ENCODE measurements around the gene KIF21B. TPM values are rescaled to one million over a fixed set of nuclear protein-coding genes. Genes with fewer than 3 reads are reported as not detected.

Gene KIF21B
- total and polyA plus RNA-seq, 9 of the 15 experiments (the other 6 are each of a cell fraction or from before 2014, with no cell fraction given): 0.46 to 13.4 (median 5.9) TPM

GRCh38 chr1:200982071-200982945 is 41.2 kb downstream of the KIF21B start:
- Histone ChIP-seq H3K36me3 (ENCODE audit: control insufficient read depth, insufficient read depth, low read length) (no peaks in the 10 kb centered on the region; the same call in 2 of the 3 replicates), H3K9me1 (ENCODE audit: control insufficient read depth, insufficient read depth, low read length) (no peaks in the 10 kb centered on the region), H3K9ac (ENCODE audit: insufficient read depth in 1 of 2, low read depth in 2 of 2, low read length in 2 of 2) (no peak overlapping the region), H3K79me2 (ENCODE audit: control insufficient read depth, insufficient read depth, low read length) (no peaks in the 10 kb centered on the region), H3K9me3 (replicated peaks; ENCODE audit: control insufficient read depth, insufficient read depth, low read depth, low read length) (no peaks in the 10 kb centered on the region), H3K4me2 (ENCODE audit: insufficient read depth, low read length) (no peak overlapping the region), H4K20me1 (replicated peaks; ENCODE audit: control insufficient read depth, insufficient read depth, low read length) (no peaks in the 10 kb centered on the region), H3K27ac (ENCODE audit: extremely low read depth, low read depth, low read length) (no peak overlapping the region), H3K4me3 (no peak overlapping the region), H2AFZ (ENCODE audit: low read depth, low read length) (no peak overlapping the region), H3K27me3 (ENCODE audit: control insufficient read depth in 2 of 2, insufficient read depth in 2 of 2, low read length in 2 of 2) (no peaks in the 10 kb centered on the region), H3K4me1 (replicated peaks in 1 of 2; ENCODE audit: control insufficient read depth in 2 of 2, insufficient read depth in 2 of 2, low read length in 2 of 2) (peaks cover 0 to 4% of the 10 kb centered on the region in 2 experiments; a peak in 1 of 5 replicates)
- CTCF ChIA-PET (ENCODE audit: low intra/inter-chr PET ratio): interaction anchor here (3.2 kb wide), 1 partner anchor 61 kb away, joined by 15 read pairs; no protein-coding TSS in a partner anchor
- intact Hi-C loops (cut with micrococcal nuclease) (no loop called here), in situ Hi-C loops (cut with MboI) (no loop called here)
- 0 out of 4 replicates have a peak, but pooled peaks of 1 of the 2 experiments have one; percentile 14 for TF ChIP-seq FOXA3 (CRISPR knock-in tag; conservative IDR thresholded peaks at IDR 0.05 in 1 of 2, IDR thresholded peaks at IDR 0.05 in 1 of 2)
- TF ChIP-seq HCFC1 (IDR thresholded peaks at IDR 0.05; ENCODE audit: low read depth, low read length): no peak
- no TSS peak for BruUV-seq (replicated peaks)
- DNase-seq (ENCODE audit: extremely low read depth in 1 of 4, low spot score in 3 of 4): no peak
- POLR2A ChIA-PET: interaction anchor here (0.6 to 1.4 kb wide), 3 partner anchors 9 to 30 kb away, joined by 3 to 10 read pairs (median 4); no protein-coding TSS in a partner anchor
- 40% methylated on average over 17 of the region's 19 CpGs for WGBS (ENCODE audit: insufficient coverage, low coverage, missing lambda C conversion rate)
- FAIRE-seq: no peak
- no peak for ATAC-seq

GRCh38 chr1:200981278-200981677 is 42.2 kb downstream of the KIF21B start:
- 34% methylated on average over 4 of the region's 4 CpGs for WGBS (ENCODE audit: insufficient coverage, low coverage, missing lambda C conversion rate)
- Histone ChIP-seq H3K27ac (ENCODE audit: extremely low read depth, low read depth, low read length) (no peak overlapping the region), H3K9ac (ENCODE audit: insufficient read depth in 1 of 2, low read depth in 2 of 2, low read length in 2 of 2) (no peak overlapping the region), H3K9me3 (replicated peaks; ENCODE audit: control insufficient read depth, insufficient read depth, low read depth, low read length) (no peaks in the 10 kb centered on the region), H3K79me2 (ENCODE audit: control insufficient read depth, insufficient read depth, low read length) (no peaks in the 10 kb centered on the region), H3K27me3 (ENCODE audit: control insufficient read depth in 2 of 2, insufficient read depth in 2 of 2, low read length in 2 of 2) (no peaks in the 10 kb centered on the region), H3K9me1 (ENCODE audit: control insufficient read depth, insufficient read depth, low read length) (no peaks in the 10 kb centered on the region), H2AFZ (ENCODE audit: low read depth, low read length) (no peak overlapping the region), H3K4me2 (ENCODE audit: insufficient read depth, low read length) (no peak overlapping the region), H3K4me3 (no peak overlapping the region), H3K36me3 (ENCODE audit: control insufficient read depth, insufficient read depth, low read length) (no peaks in the 10 kb centered on the region; the same call in 2 of the 3 replicates), H3K4me1 (replicated peaks in 1 of 2; ENCODE audit: control insufficient read depth in 2 of 2, insufficient read depth in 2 of 2, low read length in 2 of 2) (peaks cover 0 to 4% of the 10 kb centered on the region in 2 experiments; a peak in 1 of 5 replicates), H4K20me1 (replicated peaks; ENCODE audit: control insufficient read depth, insufficient read depth, low read length) (no peaks in the 10 kb centered on the region)
- ChIA-PET POLR2A (interaction anchor here (0.7 kb wide), 1 partner anchor 15 kb away, joined by 3 read pairs; no protein-coding TSS in a partner anchor), CTCF (ENCODE audit: low intra/inter-chr PET ratio) (interaction anchor here (3.2 kb wide), 1 partner anchor 62 kb away, joined by 15 read pairs; no protein-coding TSS in a partner anchor)
- intact Hi-C loops (cut with micrococcal nuclease) (no loop called here), in situ Hi-C loops (cut with MboI) (no loop called here)
- ATAC-seq: no peak
- FAIRE-seq: no peak
- no TSS peak for BruUV-seq (replicated peaks)
- no peak for DNase-seq (ENCODE audit: extremely low read depth in 1 of 4, low spot score in 3 of 4)
- no peak for TF ChIP-seq ELF2 (CRISPR knock-in tag; IDR thresholded peaks at IDR 0.05)
- TF ChIP-seq ZNF431 (CRISPR knock-in tag; IDR thresholded peaks at IDR 0.05): no peak
- no peak for TF ChIP-seq TSC22D4 (tag; IDR thresholded peaks at IDR 0.05)
- TF ChIP-seq, protein P1, sequence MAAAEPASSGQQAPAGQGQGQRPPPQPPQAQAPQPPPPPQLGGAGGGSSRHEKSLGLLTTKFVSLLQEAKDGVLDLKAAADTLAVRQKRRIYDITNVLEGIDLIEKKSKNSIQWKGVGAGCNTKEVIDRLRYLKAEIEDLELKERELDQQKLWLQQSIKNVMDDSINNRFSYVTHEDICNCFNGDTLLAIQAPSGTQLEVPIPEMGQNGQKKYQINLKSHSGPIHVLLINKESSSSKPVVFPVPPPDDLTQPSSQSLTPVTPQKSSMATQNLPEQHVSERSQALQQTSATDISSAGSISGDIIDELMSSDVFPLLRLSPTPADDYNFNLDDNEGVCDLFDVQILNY (CRISPR knock-in tag; IDR thresholded peaks at IDR 0.05): no peak
- no peak for TF ChIP-seq GATAD2A (IDR thresholded peaks at IDR 0.05)
- no peak for TF ChIP-seq ZBTB8A (IDR thresholded peaks at IDR 0.05; ENCODE audit: partially characterized antibody)
- no peak for TF ChIP-seq ZNF584 (CRISPR knock-in tag; IDR thresholded peaks at IDR 0.05; ENCODE audit: low read depth)
- TF ChIP-seq THRAP3 (IDR thresholded peaks at IDR 0.05; ENCODE audit: borderline replicate concordance): no peak
- no peak for TF ChIP-seq ZNF76 (CRISPR knock-in tag; IDR thresholded peaks at IDR 0.05; ENCODE audit: borderline replicate concordance)
- no peak for TF ChIP-seq SIN3B (IDR thresholded peaks at IDR 0.05; ENCODE audit: low read depth)
- TF ChIP-seq POLR2AphosphoS5 (IDR thresholded peaks at IDR 0.05; ENCODE audit: control insufficient read depth, insufficient read depth, low read depth, low read length): no peak
